Upper lobe of left lung (tissue), 4 donors: ENCODE measurements around the gene AGBL4.

ENCODE experiments used
- CTCF ChIP-seq, 6 experiments: fragments of 450-650 bp in 4 of 6; fragments of 200-600 bp in 2 of 6; sonication (generic) in 2 of 6; IDR thresholded peaks; one replicate each; pipeline ENCODE4 v1.5.1; 2016 to 2019; ENCODE audit warnings: antibody characterized with exemption in 6 of 6
- EP300 ChIP-seq, 4 donors: sonication (generic); formaldehyde crosslinking; IDR thresholded peaks; one replicate each; pipeline ENCODE4 v1.5.1; 2017; ENCODE audit warnings: antibody characterized with exemption in 4 of 4, control low read depth in 2 of 4
- POLR2A ChIP-seq, 4 donors: fragments of 450-650 bp; IDR thresholded peaks; one replicate each; pipeline ENCODE4 v1.5.1; 2016 to 2017; ENCODE audit warnings: antibody characterized with exemption in 4 of 4, mild to moderate bottlenecking in 2 of 4
- POLR2AphosphoS5 ChIP-seq, 2 donors: sonication (generic); formaldehyde crosslinking; IDR thresholded peaks; one replicate each; pipeline ENCODE4 v1.5.1; 2017; ENCODE audit warnings: antibody characterized with exemption in 2 of 2

GRCh38 chr1:48643193-48643592 is 1380.6 kb downstream of the AGBL4 start:
- TF ChIP-seq CTCF (IDR thresholded peaks at IDR 0.05) (no peak), POLR2A (IDR thresholded peaks at IDR 0.05) (no peak), POLR2AphosphoS5 (IDR thresholded peaks at IDR 0.05) (no peak), EP300 (IDR thresholded peaks at IDR 0.05) (no peak)
